ENCODE measurements around the gene SLC38A7. TPM values are rescaled to one million over a fixed set of nuclear protein-coding genes. Genes with fewer than 3 reads are reported as not detected.
A peak's percentile ranks its signal among the peaks of the same experiment; 100 is the strongest.
"Not testable (repeated sequence)": the region's sequence is repeated elsewhere in the genome, so short reads cannot be mapped to it uniquely, and the experiment has no call there.

The SLC38A7 gene
- total RNA-seq, 2 donors from 2014 or later: 7.3 to 9.1 TPM

GRCh38 chr16:58639836-58640235 is 44.7 kb downstream of the SLC38A7 start:
- Mint-ChIP-seq H3K4me1 (ENCODE audit: low read depth) (peaks cover 12% of the 10 kb centered on the region), H3K4me3 (no peak overlapping the region), H3K27ac (no peak overlapping the region), H3K9me3 (no peaks in the 10 kb centered on the region), H3K27me3 (ENCODE audit: low read depth) (no peaks in the 10 kb centered on the region), H3K36me3 (ENCODE audit: insufficient read depth in 2 of 2) (no peaks in the 10 kb centered on the region)
- DNase-seq: no peak
- ATAC-seq (replicated peaks in 1 of 2): no peak

GRCh38 chr16:58639230-58639629 is 45.3 kb downstream of the SLC38A7 start:
- Mint-ChIP-seq H3K4me3 (no peak overlapping the region), H3K36me3 (ENCODE audit: insufficient read depth in 2 of 2) (no peaks in the 10 kb centered on the region), H3K27ac (no peak overlapping the region), H3K4me1 (ENCODE audit: low read depth) (peaks cover 12% of the 10 kb centered on the region), H3K9me3 (no peaks in the 10 kb centered on the region), H3K27me3 (ENCODE audit: low read depth) (no peaks in the 10 kb centered on the region)
- DNase-seq (no peak), ATAC-seq (replicated peaks in 1 of 2) (no peak)

- Mint-ChIP-seq H3K4me1 (ENCODE audit: low read depth) (peaks cover 12% of the 10 kb centered on the region), H3K27me3 (ENCODE audit: low read depth) (no peaks in the 10 kb centered on the region), H3K9me3 (no peaks in the 10 kb centered on the region), H3K36me3 (ENCODE audit: insufficient read depth in 2 of 2) (no peaks in the 10 kb centered on the region), H3K4me3 (no peak overlapping the region), H3K27ac (no peak overlapping the region)
- DNase-seq (no peak), ATAC-seq (replicated peaks in 1 of 2) (peak in 1 of 2 donors; percentile 33)
These were observed 46.2 kb downstream of the SLC38A7 start for GRCh38 chr16:58638148-58639036.

- not testable (repeated sequence) for H3K36me3 Mint-ChIP-seq (ENCODE audit: insufficient read depth in 2 of 2); H3K27me3 Mint-ChIP-seq (ENCODE audit: low read depth); H3K4me3 Mint-ChIP-seq; DNase-seq; H3K9me3 Mint-ChIP-seq; ATAC-seq (replicated peaks in 1 of 2); H3K27ac Mint-ChIP-seq
- peaks cover 12% of the 10 kb centered on the region for H3K4me1 Mint-ChIP-seq (ENCODE audit: low read depth)
These were observed 47.5 kb downstream of the SLC38A7 start for GRCh38 chr16:58637021-58637420.

- peaks cover 12% of the 10 kb centered on the region for H3K4me1 Mint-ChIP-seq (ENCODE audit: low read depth)
- DNase-seq (no peak), ATAC-seq (replicated peaks in 1 of 2) (no peak)
- H3K9me3 Mint-ChIP-seq: no peaks in the 10 kb centered on the region
- H3K4me3 Mint-ChIP-seq: no peak overlapping the region
- no peak overlapping the region for H3K27ac Mint-ChIP-seq
- H3K36me3 Mint-ChIP-seq (ENCODE audit: insufficient read depth in 2 of 2): no peaks in the 10 kb centered on the region
- no peaks in the 10 kb centered on the region for H3K27me3 Mint-ChIP-seq (ENCODE audit: low read depth)
These were observed 48.1 kb downstream of the SLC38A7 start for GRCh38 chr16:58636466-58636865.

- peaks cover 15% of the 10 kb centered on the region for H3K4me1 Mint-ChIP-seq (ENCODE audit: low read depth)
- H3K4me3 Mint-ChIP-seq: no peak overlapping the region
- H3K27ac Mint-ChIP-seq: no peak overlapping the region
- ATAC-seq (replicated peaks in 1 of 2): no peak
- H3K9me3 Mint-ChIP-seq: no peaks in the 10 kb centered on the region
- H3K27me3 Mint-ChIP-seq (ENCODE audit: low read depth): no peaks in the 10 kb centered on the region
- H3K36me3 Mint-ChIP-seq (ENCODE audit: insufficient read depth in 2 of 2): no peaks in the 10 kb centered on the region
- no peak for DNase-seq
These were observed 49.1 kb downstream of the SLC38A7 start for GRCh38 chr16:58635502-58635901.

GRCh38 chr16:58634265-58634802 is 50.2 kb downstream of the SLC38A7 start:
- peaks cover 3% of the 10 kb centered on the region in 2 donors for H3K36me3 Mint-ChIP-seq (ENCODE audit: insufficient read depth in 2 of 2)
- no peak overlapping the region for H3K4me3 Mint-ChIP-seq
- no peak for DNase-seq
- no peaks in the 10 kb centered on the region for H3K27me3 Mint-ChIP-seq (ENCODE audit: low read depth)
- H3K27ac Mint-ChIP-seq: no peak overlapping the region
- H3K4me1 Mint-ChIP-seq (ENCODE audit: low read depth): peaks cover 9% of the 10 kb centered on the region
- ATAC-seq (replicated peaks in 1 of 2): no peak
- no peaks in the 10 kb centered on the region for H3K9me3 Mint-ChIP-seq

- Mint-ChIP-seq H3K4me1 (ENCODE audit: low read depth) (peaks cover 34% of the 10 kb centered on the region), H3K27ac (peak within 1 kb of the TSS; percentile 98), H3K27me3 (ENCODE audit: low read depth) (no peaks in the 10 kb centered on the region), H3K9me3 (no peaks in the 10 kb centered on the region), H3K4me3 (peak within 1 kb of the TSS; percentile 89 to 100), H3K36me3 (ENCODE audit: insufficient read depth in 2 of 2) (peaks cover 8 to 13% of the 10 kb centered on the region in 2 donors)
- ATAC-seq (replicated peaks in 1 of 2) (peak; percentile 88 to 89), DNase-seq (peak; percentile 97 to 98)
These were observed 54.6 kb downstream of the SLC38A7 start, which contains the start of gene CNOT1 for GRCh38 chr16:58629733-58630640. TSS of gene CNOT1 (minus strand) at chr16:58629826. CDS start at chr16:58599337, 30,489 bp downstream.

GRCh38 chr16:58628845-58629732 is 55.5 kb downstream of the SLC38A7 start:
- H3K27ac Mint-ChIP-seq: peak overlapping the region; percentile 98
- peak overlapping the region; percentile 89 to 100 for H3K4me3 Mint-ChIP-seq
- no peaks in the 10 kb centered on the region for H3K27me3 Mint-ChIP-seq (ENCODE audit: low read depth)
- H3K9me3 Mint-ChIP-seq: no peaks in the 10 kb centered on the region
- peak; percentile 50 to 52 for DNase-seq
- peaks cover 39% of the 10 kb centered on the region for H3K4me1 Mint-ChIP-seq (ENCODE audit: low read depth)
- ATAC-seq (replicated peaks in 1 of 2): peak; percentile 0 to 10
- H3K36me3 Mint-ChIP-seq (ENCODE audit: insufficient read depth in 2 of 2): peaks cover 8 to 18% of the 10 kb centered on the region in 2 donors

- Mint-ChIP-seq H3K4me3 (no peak overlapping the region), H3K27ac (no peak overlapping the region), H3K9me3 (no peaks in the 10 kb centered on the region), H3K4me1 (ENCODE audit: low read depth) (peaks cover 30% of the 10 kb centered on the region), H3K36me3 (ENCODE audit: insufficient read depth in 2 of 2) (peaks cover 7 to 36% of the 10 kb centered on the region in 2 donors), H3K27me3 (ENCODE audit: low read depth) (no peaks in the 10 kb centered on the region)
- DNase-seq (no peak), ATAC-seq (replicated peaks in 1 of 2) (no peak)
These were observed 60.4 kb downstream of the SLC38A7 start for GRCh38 chr16:58624209-58624608.

- peaks cover 22% of the 10 kb centered on the region for H3K4me1 Mint-ChIP-seq (ENCODE audit: low read depth)
- no peak for ATAC-seq (replicated peaks in 1 of 2)
- no peak for DNase-seq
- peak overlapping the region; percentile 73 for H3K27ac Mint-ChIP-seq
- H3K36me3 Mint-ChIP-seq (ENCODE audit: insufficient read depth in 2 of 2): peaks cover 2 to 25% of the 10 kb centered on the region in 2 donors
- H3K9me3 Mint-ChIP-seq: no peaks in the 10 kb centered on the region
- no peaks in the 10 kb centered on the region for H3K27me3 Mint-ChIP-seq (ENCODE audit: low read depth)
- H3K4me3 Mint-ChIP-seq: no peak overlapping the region
These were observed 64.2 kb downstream of the SLC38A7 start for GRCh38 chr16:58620396-58620795.

- DNase-seq (no peak), ATAC-seq (replicated peaks in 1 of 2) (peak; percentile 90 to 91)
- peak overlapping the region in 1 of 2 donors; percentile 81 for H3K4me3 Mint-ChIP-seq
- peak overlapping the region; percentile 94 for H3K27ac Mint-ChIP-seq
- H3K27me3 Mint-ChIP-seq (ENCODE audit: low read depth): no peaks in the 10 kb centered on the region
- H3K36me3 Mint-ChIP-seq (ENCODE audit: insufficient read depth in 2 of 2): peaks cover 4 to 7% of the 10 kb centered on the region in 2 donors
- H3K4me1 Mint-ChIP-seq (ENCODE audit: low read depth): peaks cover 17% of the 10 kb centered on the region
- H3K9me3 Mint-ChIP-seq: no peaks in the 10 kb centered on the region
These were observed 69.3 kb downstream of the SLC38A7 start for GRCh38 chr16:58615280-58615679.
